DND-41 (cell line): ENCODE measurements around the gene FAM3B.

Experiments
- EZH2 ChIP-seq: IDR thresholded peaks from 3 replicates; pipeline ENCODE4 v1.6.1; 2012; ENCODE audit warnings: borderline replicate concordance, low read depth, mild to moderate bottlenecking, moderate library complexity, low read length, inconsistent platforms; ENCODE audit not compliant: severe bottlenecking
- TF ChIP-seq, protein P1 (sequence below): IDR thresholded peaks from 2 replicates; pipeline ENCODE4 v1.5.1; 2012; ENCODE audit warnings: borderline replicate concordance, low read length, moderate library complexity, mild to moderate bottlenecking; ENCODE audit not compliant: poor library complexity, severe bottlenecking; ENCODE audit errors: extremely low read depth

DNA sequence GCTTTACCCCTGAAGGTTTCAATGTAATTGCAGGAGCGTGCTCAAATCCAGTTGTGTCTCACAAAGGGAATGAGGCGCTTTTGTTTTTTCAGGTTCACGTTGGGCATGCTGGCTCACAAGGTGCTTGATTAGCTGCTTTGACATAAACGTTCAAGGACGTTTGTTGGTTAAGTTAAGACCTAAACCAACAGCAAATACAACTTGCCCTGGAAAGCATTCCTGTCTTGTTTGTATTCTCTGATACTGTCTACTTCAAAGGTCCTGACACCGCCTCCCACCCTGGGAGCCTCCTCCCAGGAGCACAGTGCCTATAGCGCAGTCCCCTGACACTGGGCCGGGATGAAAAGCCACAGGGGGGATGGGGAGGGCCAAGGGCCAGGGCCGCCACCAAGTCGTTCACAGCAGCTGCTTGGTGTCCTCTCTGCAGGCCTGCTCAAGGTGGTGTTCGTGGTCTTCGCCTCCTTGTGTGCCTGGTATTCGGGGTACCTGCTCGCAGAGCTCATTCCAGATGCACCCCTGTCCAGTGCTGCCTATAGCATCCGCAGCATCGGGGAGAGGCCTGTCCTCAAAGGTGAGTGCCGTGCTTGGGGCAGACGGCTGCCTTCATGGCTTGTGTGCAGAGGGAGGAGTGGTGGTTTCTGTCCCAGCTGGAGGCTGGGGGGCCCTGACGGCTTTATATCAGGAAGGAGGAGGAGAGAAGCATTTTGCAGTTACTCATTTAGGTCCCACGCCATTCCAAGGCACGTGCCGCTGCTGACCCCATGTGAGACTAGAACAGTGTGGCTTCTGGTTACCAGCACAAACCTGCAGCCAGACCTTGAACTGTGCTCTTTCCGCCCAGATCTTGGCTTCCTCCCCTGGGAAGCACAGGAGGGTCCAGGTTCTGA lies 6.1 kb downstream of the FAM3B start:
- TF ChIP-seq, protein P1, sequence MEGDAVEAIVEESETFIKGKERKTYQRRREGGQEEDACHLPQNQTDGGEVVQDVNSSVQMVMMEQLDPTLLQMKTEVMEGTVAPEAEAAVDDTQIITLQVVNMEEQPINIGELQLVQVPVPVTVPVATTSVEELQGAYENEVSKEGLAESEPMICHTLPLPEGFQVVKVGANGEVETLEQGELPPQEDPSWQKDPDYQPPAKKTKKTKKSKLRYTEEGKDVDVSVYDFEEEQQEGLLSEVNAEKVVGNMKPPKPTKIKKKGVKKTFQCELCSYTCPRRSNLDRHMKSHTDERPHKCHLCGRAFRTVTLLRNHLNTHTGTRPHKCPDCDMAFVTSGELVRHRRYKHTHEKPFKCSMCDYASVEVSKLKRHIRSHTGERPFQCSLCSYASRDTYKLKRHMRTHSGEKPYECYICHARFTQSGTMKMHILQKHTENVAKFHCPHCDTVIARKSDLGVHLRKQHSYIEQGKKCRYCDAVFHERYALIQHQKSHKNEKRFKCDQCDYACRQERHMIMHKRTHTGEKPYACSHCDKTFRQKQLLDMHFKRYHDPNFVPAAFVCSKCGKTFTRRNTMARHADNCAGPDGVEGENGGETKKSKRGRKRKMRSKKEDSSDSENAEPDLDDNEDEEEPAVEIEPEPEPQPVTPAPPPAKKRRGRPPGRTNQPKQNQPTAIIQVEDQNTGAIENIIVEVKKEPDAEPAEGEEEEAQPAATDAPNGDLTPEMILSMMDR: no peak
- no peak for TF ChIP-seq EZH2
